ENCODE results near the gene SLC18B1.

DNA sequence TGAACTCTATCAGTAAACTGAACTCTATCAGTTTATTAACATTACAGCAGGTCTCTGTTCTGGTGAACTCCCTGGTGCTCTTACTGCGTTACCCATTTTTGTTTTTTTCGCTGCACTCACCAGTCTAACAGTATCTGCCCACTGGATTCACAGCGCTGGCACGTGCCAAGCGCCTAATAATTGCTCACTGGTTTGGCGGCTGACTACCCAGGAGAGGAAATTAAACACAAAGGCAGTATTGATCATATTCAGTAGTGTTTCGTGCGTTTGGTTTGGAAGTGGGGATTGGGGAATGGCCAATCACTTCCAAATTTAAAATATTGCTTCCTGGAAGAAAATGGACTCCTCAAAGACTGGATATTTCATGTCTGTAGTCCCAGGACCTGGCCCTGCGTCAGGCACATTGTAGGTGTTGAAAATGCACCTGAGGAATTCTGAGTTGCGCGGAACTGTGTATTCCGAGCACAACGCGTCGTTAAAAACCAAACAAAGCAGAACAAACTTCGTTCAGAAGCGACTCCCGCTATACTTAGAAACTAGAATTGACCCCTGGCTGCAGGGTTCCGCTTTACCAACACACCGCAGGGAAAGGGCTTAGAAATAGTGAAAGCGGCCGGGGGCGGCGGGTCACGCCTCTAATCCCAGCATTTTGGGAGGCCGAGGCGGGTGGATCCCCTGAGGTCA lies 14.9 kb upstream of the SLC18B1 start:
- TF ChIP-seq, protein P1, sequence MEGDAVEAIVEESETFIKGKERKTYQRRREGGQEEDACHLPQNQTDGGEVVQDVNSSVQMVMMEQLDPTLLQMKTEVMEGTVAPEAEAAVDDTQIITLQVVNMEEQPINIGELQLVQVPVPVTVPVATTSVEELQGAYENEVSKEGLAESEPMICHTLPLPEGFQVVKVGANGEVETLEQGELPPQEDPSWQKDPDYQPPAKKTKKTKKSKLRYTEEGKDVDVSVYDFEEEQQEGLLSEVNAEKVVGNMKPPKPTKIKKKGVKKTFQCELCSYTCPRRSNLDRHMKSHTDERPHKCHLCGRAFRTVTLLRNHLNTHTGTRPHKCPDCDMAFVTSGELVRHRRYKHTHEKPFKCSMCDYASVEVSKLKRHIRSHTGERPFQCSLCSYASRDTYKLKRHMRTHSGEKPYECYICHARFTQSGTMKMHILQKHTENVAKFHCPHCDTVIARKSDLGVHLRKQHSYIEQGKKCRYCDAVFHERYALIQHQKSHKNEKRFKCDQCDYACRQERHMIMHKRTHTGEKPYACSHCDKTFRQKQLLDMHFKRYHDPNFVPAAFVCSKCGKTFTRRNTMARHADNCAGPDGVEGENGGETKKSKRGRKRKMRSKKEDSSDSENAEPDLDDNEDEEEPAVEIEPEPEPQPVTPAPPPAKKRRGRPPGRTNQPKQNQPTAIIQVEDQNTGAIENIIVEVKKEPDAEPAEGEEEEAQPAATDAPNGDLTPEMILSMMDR (IDR thresholded peaks at IDR 0.05): no peak
- no peak for TF ChIP-seq EP300 (IDR thresholded peaks at IDR 0.05)
- peak in 1 of 4 donors; percentile 41 for TF ChIP-seq POLR2A (IDR thresholded peaks at IDR 0.05)
- TF ChIP-seq POLR2AphosphoS5 (IDR thresholded peaks at IDR 0.05): no peak
